Activated CD8-positive, alpha-beta memory T cell treated with anti-CD3 and anti-CD28 coated beads, Interleukin-2, amount 10 ng/mL, durations not matched to agents 7 days and 5 days (primary cell): ENCODE results near the gene OTOA. TPM values are rescaled to one million over a fixed set of nuclear protein-coding genes. Genes with fewer than 3 reads are reported as not detected.
A peak's percentile ranks its signal among the peaks of the same experiment; 100 is the strongest.
"Not testable (repeated sequence)": the region's sequence is repeated elsewhere in the genome, so short reads cannot be mapped to it uniquely, and the experiment has no call there.

Source experiments
- ATAC-seq: fragments of 150-1000 bp; cut with Tn5 transposase; one replicate; pipeline ENCODE4 v1.10.0; 2021; ENCODE audit warnings: moderate library complexity
- CTCF ChIA-PET: fragments of 350-600 bp; sonication (Branson Sonifier 250); formaldehyde crosslinking; loops from one replicate; lab custom pipeline; 2021; ENCODE audit warnings: antibody characterized with exemption; lab: Charles Lee
- DNase-seq: peaks from one replicate; pipeline ENCODE4 v3.0.0-alpha.2; 2020
- H3K27ac Mint-ChIP-seq: one replicate; pipeline ENCODE4 v1.8.0; 2021; ENCODE audit warnings: mild to moderate bottlenecking, mixed read lengths
- H3K27me3 Mint-ChIP-seq: one replicate; pipeline ENCODE4 v1.8.0; 2021; ENCODE audit warnings: mixed read lengths
- H3K36me3 Mint-ChIP-seq: one replicate; pipeline ENCODE4 v1.8.0; 2021; ENCODE audit warnings: mild to moderate bottlenecking, mixed read lengths
- H3K4me1 Mint-ChIP-seq: one replicate; pipeline ENCODE4 v1.8.0; 2021; ENCODE audit warnings: mixed read lengths
- H3K4me3 Mint-ChIP-seq: one replicate; pipeline ENCODE4 v1.8.0; 2021; ENCODE audit warnings: mild to moderate bottlenecking, moderate library complexity, mixed read lengths
- H3K9me3 Mint-ChIP-seq: one replicate; pipeline ENCODE4 v1.8.0; 2022; ENCODE audit warnings: low read depth, mixed read lengths
- total RNA-seq, 2 experiments: library from RNA; stranded (reverse); gene quantifications; one replicate each; pipeline ENCODE4 v1.2.3, GENCODE V29; 2021

The OTOA gene
- under 1 TPM; 0.09 to 0.38 TPM for total RNA-seq

DNA sequence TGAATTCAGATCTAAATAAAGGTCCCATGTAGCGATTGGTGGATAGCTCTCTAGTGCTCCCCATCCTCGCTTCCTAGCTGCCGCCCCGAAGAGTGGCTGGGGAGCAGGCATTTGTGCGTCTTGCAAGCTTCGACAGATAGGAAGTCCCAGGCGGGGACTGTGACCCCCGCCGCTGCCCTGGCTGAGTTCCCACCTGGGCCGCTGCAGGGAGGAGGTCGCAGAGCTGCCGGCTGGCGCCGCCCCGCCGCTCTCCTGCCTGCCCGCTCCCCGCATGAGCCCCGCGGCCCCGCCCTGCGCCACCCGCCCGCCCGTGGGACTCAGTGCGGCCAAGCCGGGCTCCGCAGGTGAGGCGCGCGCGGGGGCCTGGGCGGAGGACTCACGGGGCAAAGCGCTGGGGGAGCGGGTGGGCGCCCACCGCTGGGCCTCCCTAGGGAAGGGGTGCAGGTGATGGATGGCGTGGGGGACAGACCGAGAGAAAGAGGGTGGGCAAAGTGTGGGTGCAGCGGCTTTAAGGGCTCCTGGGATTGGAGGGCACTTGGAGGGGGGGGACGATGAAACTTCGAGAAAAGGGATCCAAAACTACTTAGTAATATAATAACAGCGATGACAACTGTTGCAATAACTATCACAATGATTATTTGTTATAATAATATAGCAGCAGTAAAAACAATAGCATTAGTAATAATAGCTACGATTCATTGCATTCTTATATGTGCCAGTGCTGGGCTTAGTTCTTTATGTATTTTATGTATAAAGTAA lies at the start of gene OTOA:
Gene OTOA, plus strand, starts transcription at position 80 of the 759 bp plus-strand sequence. CDS start 14,547 bp downstream, outside the sequence.
- Mint-ChIP-seq H3K9me3 (no peaks in the 10 kb centered on the region), H3K27ac (no peak within 1 kb of the TSS), H3K4me1 (peaks cover 14% of the 10 kb centered on the region), H3K4me3 (peak within 1 kb of the TSS; percentile 28), H3K27me3 (peaks cover 23% of the 10 kb centered on the region), H3K36me3 (peaks cover 1% of the 10 kb centered on the region)
- CTCF ChIA-PET = interaction anchor here (0.9 to 1.3 kb wide), 2 partner anchors 45 to 47 kb away, joined by 3 to 5 read pairs; no protein-coding TSS in a partner anchor
- DNase-seq = no peak
- no peak for ATAC-seq

DNA sequence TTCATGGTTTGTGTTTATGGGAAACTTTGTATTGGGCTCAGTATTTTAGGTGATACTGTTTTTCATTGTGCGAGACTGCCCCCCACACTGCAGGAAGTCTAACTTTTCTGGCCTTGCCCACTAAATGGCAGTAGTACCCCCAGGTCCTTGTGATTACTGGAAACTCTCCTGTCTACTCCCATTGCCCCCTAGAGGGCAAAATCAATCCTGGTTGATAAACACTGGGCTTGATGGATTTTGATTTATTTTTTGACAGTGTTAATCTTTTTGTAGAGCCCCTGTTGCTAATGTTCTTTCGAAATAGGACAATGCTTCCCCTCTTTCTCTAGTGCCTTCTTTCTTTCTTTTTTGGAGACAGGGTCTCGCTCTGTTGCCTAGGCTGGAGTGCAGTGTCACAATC lies 48.9 kb upstream of the OTOA start:
- Mint-ChIP-seq H3K36me3 (peaks cover 35% of the 10 kb centered on the region), H3K4me3 (no peak overlapping the region)
- CTCF ChIA-PET = interaction anchor here (0.9 kb wide), 1 partner anchor 30 kb away, joined by 4 read pairs; no protein-coding TSS in a partner anchor

DNA sequence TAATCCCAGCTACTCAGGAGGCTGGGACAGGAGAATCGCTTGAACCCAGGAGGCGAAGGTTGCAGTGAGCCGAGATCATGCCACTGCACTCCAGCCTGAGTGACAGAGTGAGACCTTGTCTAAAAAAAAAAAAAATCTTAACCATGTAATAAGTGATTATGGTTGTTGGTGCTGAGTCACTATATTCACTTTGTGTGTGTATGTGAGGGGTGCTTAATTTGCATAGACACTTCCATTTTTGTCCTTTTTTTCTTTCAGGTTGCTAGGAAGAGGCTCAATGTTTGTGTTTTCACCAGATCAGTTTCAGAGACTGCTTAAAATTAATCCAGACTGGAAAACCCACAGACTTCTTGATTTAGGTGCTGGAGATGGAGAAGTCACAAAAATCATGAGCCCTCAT lies 46.2 kb upstream of the OTOA start:
- Mint-ChIP-seq H3K36me3 (peaks cover 44% of the 10 kb centered on the region), H3K4me3 (no peak overlapping the region), H3K27ac (peak overlapping the region; percentile 54), H3K27me3 (no peaks in the 10 kb centered on the region), H3K4me1 (peaks cover 77% of the 10 kb centered on the region), H3K9me3 (no peaks in the 10 kb centered on the region)
- CTCF ChIA-PET = interaction anchor here (0.9 to 1.5 kb wide), 2 partner anchors 9 to 17 kb away, joined by 3 to 5 read pairs; no protein-coding TSS in a partner anchor
- ATAC-seq (no peak), DNase-seq (no peak)

More for the DNA sequence above, 48.9 kb upstream of the OTOA start:
- no peak for DNase-seq
- Mint-ChIP-seq H3K27ac (peak overlapping the region; percentile 34), H3K4me1 (peaks cover 80% of the 10 kb centered on the region), H3K9me3 (no peaks in the 10 kb centered on the region), H3K27me3 (no peaks in the 10 kb centered on the region)
- ATAC-seq = no peak

DNA sequence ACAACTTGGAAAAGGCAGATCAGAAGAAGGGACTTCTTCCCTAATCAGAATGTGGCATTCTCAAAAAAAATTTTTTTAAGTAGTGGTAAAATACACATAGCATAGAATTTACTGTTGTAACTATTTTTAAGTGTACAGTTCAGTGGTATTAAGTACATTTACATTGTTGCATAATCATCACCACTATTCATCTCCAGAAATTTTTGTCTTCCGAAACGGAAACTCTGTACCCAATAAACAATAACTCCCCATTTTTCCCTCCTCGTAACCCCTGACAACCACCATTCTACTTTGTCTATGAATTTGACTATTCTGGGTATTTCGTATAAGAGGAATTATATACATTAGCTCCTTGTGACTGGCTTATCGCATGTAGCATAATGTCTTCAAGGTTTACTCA lies 45.5 kb upstream of the OTOA start:
- peaks cover 76% of the 10 kb centered on the region for H3K4me1 Mint-ChIP-seq
- ATAC-seq (no peak), DNase-seq (no peak)
- H3K27ac Mint-ChIP-seq = no peak overlapping the region
- no peaks in the 10 kb centered on the region for H3K27me3 Mint-ChIP-seq
- H3K36me3 Mint-ChIP-seq = peaks cover 44% of the 10 kb centered on the region
- no peaks in the 10 kb centered on the region for H3K9me3 Mint-ChIP-seq
- H3K4me3 Mint-ChIP-seq = no peak overlapping the region
- CTCF ChIA-PET = interaction anchor here (0.9 to 1.5 kb wide), 2 partner anchors 9 to 18 kb away, joined by 3 to 5 read pairs; no protein-coding TSS in a partner anchor

GRCh38 chr16:21619765-21620425 lies 43.9 kb upstream of the OTOA start:
- peak overlapping the region; percentile 2 for H3K27ac Mint-ChIP-seq
- peaks cover 74% of the 10 kb centered on the region for H3K4me1 Mint-ChIP-seq
- CTCF ChIA-PET = interaction anchor here (1.2 to 1.4 kb wide), 3 partner anchors 21 to 89 kb away, joined by 3 to 4 read pairs (median 3); partner anchors contain the start of gene METTL9
- no peak overlapping the region for H3K4me3 Mint-ChIP-seq
- no peaks in the 10 kb centered on the region for H3K9me3 Mint-ChIP-seq
- H3K36me3 Mint-ChIP-seq = peaks cover 47% of the 10 kb centered on the region
- H3K27me3 Mint-ChIP-seq = no peaks in the 10 kb centered on the region
- ATAC-seq (no peak), DNase-seq (no peak)

DNA sequence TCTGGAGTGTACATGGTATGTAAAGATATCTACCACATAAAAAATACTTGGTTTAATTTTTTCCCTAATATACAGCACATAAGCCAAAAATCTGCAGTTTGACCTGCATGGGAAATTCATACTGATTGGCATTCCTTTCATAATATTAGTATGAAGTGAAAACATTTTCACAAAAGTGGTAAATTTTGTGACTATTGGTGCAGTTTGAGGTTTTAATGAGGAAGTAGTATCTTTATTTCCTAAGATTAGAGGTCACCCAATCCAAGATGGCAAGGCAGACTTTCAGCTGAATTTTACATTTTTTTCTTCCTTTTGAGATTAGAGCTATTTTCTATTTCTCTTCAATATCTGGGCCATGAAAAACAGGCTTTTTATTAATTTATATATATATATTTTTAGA lies 43.2 kb upstream of the OTOA start:
- no peaks in the 10 kb centered on the region for H3K9me3 Mint-ChIP-seq
- H3K36me3 Mint-ChIP-seq = peaks cover 54% of the 10 kb centered on the region
- no peak overlapping the region for H3K4me3 Mint-ChIP-seq
- ATAC-seq (no peak), DNase-seq (no peak)
- CTCF ChIA-PET = interaction anchor here (0.7 to 2.1 kb wide), 6 partner anchors 9 to 1321 kb away, joined by 3 to 8 read pairs (median 4); partner anchors contain the start of gene METTL9
- H3K27me3 Mint-ChIP-seq = no peaks in the 10 kb centered on the region
- peaks cover 74% of the 10 kb centered on the region for H3K4me1 Mint-ChIP-seq
- no peak overlapping the region for H3K27ac Mint-ChIP-seq

GRCh38 chr16:21622545-21622944 lies 41.2 kb upstream of the OTOA start:
- H3K4me3 Mint-ChIP-seq = no peak overlapping the region
- H3K27me3 Mint-ChIP-seq = no peaks in the 10 kb centered on the region
- CTCF ChIA-PET = interaction anchor here (0.8 to 2.1 kb wide), 6 partner anchors 12 to 35 kb away, joined by 3 to 8 read pairs (median 4); no protein-coding TSS in a partner anchor
- no peak overlapping the region for H3K27ac Mint-ChIP-seq
- ATAC-seq (no peak), DNase-seq (no peak)
- peaks cover 65% of the 10 kb centered on the region for H3K36me3 Mint-ChIP-seq
- H3K4me1 Mint-ChIP-seq = peaks cover 75% of the 10 kb centered on the region
- H3K9me3 Mint-ChIP-seq = no peaks in the 10 kb centered on the region

DNA sequence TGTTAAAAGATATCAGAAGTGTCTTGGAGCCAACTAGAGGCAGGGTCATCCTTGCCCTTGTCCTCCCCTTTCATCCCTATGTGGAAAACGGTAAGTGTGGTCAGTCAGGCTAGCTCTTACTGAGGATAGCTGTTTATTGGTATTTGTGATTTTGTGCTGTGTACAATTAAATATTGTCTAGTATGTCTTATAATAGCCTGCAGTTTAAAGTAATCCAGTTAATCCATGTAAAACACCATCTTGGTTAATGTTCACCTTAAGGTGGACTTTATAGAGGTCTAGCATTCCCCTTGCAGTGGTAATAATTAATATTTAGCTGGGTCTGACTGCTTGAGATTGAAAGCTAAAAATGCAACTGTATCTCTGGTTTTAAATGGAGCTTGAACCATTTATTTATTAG lies 38.7 kb upstream of the OTOA start:
- CTCF ChIA-PET = no interaction called here
- ATAC-seq (no peak), DNase-seq (no peak)
- Mint-ChIP-seq H3K4me1 (peaks cover 57% of the 10 kb centered on the region), H3K27me3 (no peaks in the 10 kb centered on the region), H3K9me3 (no peaks in the 10 kb centered on the region), H3K27ac (peak overlapping the region; percentile 11), H3K4me3 (no peak overlapping the region), H3K36me3 (peaks cover 71% of the 10 kb centered on the region)

DNA sequence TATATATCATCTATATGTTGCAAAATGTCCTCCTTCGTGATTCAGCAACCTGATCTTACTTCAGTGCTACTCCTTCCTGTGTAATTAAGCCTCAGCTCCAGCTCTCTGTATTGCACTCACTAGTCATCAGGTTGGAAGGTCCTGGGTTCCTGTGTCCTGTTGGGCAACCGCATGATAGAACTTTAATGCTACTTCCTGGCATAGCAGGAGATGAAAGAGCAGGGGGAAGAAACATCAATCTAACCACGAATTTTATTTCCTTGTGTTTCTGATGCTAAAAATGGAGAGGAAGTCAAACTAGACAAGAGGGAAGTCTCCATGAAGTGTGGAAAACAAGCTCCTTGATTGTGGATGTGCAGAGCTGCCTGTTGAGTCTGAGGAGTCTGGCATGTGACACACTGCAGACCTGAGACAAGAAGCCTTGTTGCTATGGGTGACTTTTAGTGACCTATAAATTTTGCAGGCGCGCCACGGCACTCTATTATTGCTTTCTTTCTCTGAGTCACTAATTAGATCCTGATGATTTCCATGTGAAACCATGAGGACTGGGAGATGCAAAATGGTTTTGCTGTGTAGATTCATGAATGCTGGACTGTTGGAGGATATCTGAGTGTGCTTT lies 37.0 kb upstream of the OTOA start:
- H3K27me3 Mint-ChIP-seq = no peaks in the 10 kb centered on the region
- CTCF ChIA-PET = interaction anchor here (0.8 to 1.7 kb wide), 6 partner anchors 11 to 44 kb away, joined by 3 to 5 read pairs (median 3); no protein-coding TSS in a partner anchor
- peaks cover 67% of the 10 kb centered on the region for H3K36me3 Mint-ChIP-seq
- peaks cover 40% of the 10 kb centered on the region for H3K4me1 Mint-ChIP-seq
- peak overlapping the region; percentile 79 for H3K27ac Mint-ChIP-seq
- ATAC-seq = peak; percentile 82
- peak; percentile 62 for DNase-seq
- H3K4me3 Mint-ChIP-seq = peak overlapping the region; percentile 11
- H3K9me3 Mint-ChIP-seq = no peaks in the 10 kb centered on the region

GRCh38 chr16:21628121-21628726 lies 35.5 kb upstream of the OTOA start:
- H3K27me3 Mint-ChIP-seq = no peaks in the 10 kb centered on the region
- H3K36me3 Mint-ChIP-seq = peaks cover 60% of the 10 kb centered on the region
- CTCF ChIA-PET = interaction anchor here (1.5 kb wide), 1 partner anchor 29 kb away, joined by 4 read pairs; no protein-coding TSS in a partner anchor
- ATAC-seq = no peak
- no peak overlapping the region for H3K27ac Mint-ChIP-seq
- peaks cover 32% of the 10 kb centered on the region for H3K4me1 Mint-ChIP-seq
- H3K9me3 Mint-ChIP-seq = no peaks in the 10 kb centered on the region
- H3K4me3 Mint-ChIP-seq = no peak overlapping the region
- DNase-seq = no peak

DNA sequence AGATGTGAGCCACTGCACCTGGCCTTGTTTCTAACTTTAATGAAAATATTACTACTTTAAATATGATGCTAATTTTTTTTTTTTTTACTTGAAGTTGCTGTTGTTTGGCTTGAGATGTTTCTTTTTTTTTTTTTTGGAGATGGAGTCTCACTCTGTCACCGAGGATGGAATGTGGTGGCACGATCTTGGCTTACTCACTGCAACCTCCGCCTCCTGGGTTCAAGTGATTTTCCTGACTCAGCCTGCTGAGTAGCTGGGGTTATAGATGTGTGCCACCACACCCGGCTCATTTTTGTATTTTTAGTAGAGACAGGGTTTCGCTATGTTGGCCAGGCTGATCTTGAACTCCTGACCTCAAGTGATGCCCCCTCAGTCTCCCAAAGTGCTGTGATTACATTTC lies 35.0 kb upstream of the OTOA start:
- DNase-seq = no peak
- no peak overlapping the region for H3K4me3 Mint-ChIP-seq
- no peaks in the 10 kb centered on the region for H3K9me3 Mint-ChIP-seq
- no peaks in the 10 kb centered on the region for H3K27me3 Mint-ChIP-seq
- H3K27ac Mint-ChIP-seq = no peak overlapping the region
- peaks cover 29% of the 10 kb centered on the region for H3K4me1 Mint-ChIP-seq
- peaks cover 54% of the 10 kb centered on the region for H3K36me3 Mint-ChIP-seq
- ATAC-seq = no peak
- CTCF ChIA-PET = interaction anchor here (0.7 to 1.5 kb wide), 2 partner anchors 21 to 29 kb away, joined by 4 read pairs; no protein-coding TSS in a partner anchor

GRCh38 chr16:21629616-21630539 lies 33.9 kb upstream of the OTOA start:
- not testable (repeated sequence) for H3K9me3 Mint-ChIP-seq, H3K27ac Mint-ChIP-seq, H3K27me3 Mint-ChIP-seq, DNase-seq, ATAC-seq, H3K4me3 Mint-ChIP-seq
- H3K4me1 Mint-ChIP-seq = peaks cover 24% of the 10 kb centered on the region
- peaks cover 45% of the 10 kb centered on the region for H3K36me3 Mint-ChIP-seq
- CTCF ChIA-PET = interaction anchor here (0.6 to 1.5 kb wide), 2 partner anchors 11 to 382 kb away, joined by 3 to 4 read pairs; no protein-coding TSS in a partner anchor
